Gastrocnemius medialis (tissue), 4 donors: ENCODE measurements around the gene SCUBE1. TPM values are rescaled to one million over a fixed set of nuclear protein-coding genes. Genes with fewer than 3 reads are reported as not detected.

Experiments used
- ATAC-seq, 2 donors: fragments of 150-250 bp; one replicate each; pipeline ENCODE4 v1.9.1; 2016
- DNase-seq, 2 donors: peaks; one replicate each; pipeline ENCODE4 v3.0.0-alpha.2; 2019
- H3K27ac ChIP-seq, 4 donors: fragments of 200-600 bp; sonication (generic); 1 replicate in 1 of 4; 2 replicates in 3 of 4; pipeline ENCODE4 v1.5.1; 2016 to 2018; ENCODE audit warnings: mild to moderate bottlenecking in 2 of 4, moderate library complexity in 1 of 4
- H3K27me3 ChIP-seq, 3 donors: fragments of 200-600 bp; sonication (generic) in 2 of 3; 1 replicate in 1 of 3; 2 replicates in 2 of 3; pipeline versions ENCODE4 v1.5.1 to v1.6.0; 2016 to 2019; ENCODE audit warnings: mild to moderate bottlenecking in 1 of 3, moderate library complexity in 1 of 3
- H3K36me3 ChIP-seq, 2 donors: fragments of 200-600 bp; sonication (generic) in 1 of 2; one replicate each; pipeline ENCODE4 v1.5.1; 2017 to 2018
- H3K4me1 ChIP-seq, 2 donors: fragments of 200-600 bp; sonication (generic) in 1 of 2; one replicate each; pipeline ENCODE4 v1.5.1; 2016 to 2017; ENCODE audit warnings: mild to moderate bottlenecking in 2 of 2
- H3K4me3 ChIP-seq, 4 donors: fragments of 200-600 bp; sonication (generic) in 3 of 4; 1 replicate in 1 of 4; 2 replicates in 3 of 4; pipeline ENCODE4 v1.5.1; 2016 to 2019; ENCODE audit warnings: mild to moderate bottlenecking in 2 of 4
- H3K9me3 ChIP-seq, 3 donors: fragments of 200-600 bp; sonication (generic) in 2 of 3; 1 replicate in 1 of 3; 2 replicates in 2 of 3; pipeline ENCODE4 v1.5.1; 2016 to 2019
- CTCF ChIP-seq, 5 experiments: fragments of 450-650 bp in 3 of 5; fragments of 200-600 bp in 2 of 5; sonication (generic) in 2 of 5; IDR thresholded peaks in 4 of 5; conservative IDR thresholded peaks in 1 of 5; 1 replicate in 4 of 5; 2 replicates in 1 of 5; pipeline ENCODE4 v1.5.1; 2016 to 2019; ENCODE audit warnings: antibody characterized with exemption in 5 of 5, mild to moderate bottlenecking in 3 of 5, moderate library complexity in 3 of 5
- POLR2A ChIP-seq, 2 donors: fragments of 450-650 bp; IDR thresholded peaks; one replicate each; pipeline ENCODE4 v1.6.1; 2017; ENCODE audit warnings: antibody characterized with exemption in 2 of 2, mild to moderate bottlenecking in 2 of 2, moderate library complexity in 2 of 2
- in situ Hi-C, 4 donors: fragments of 200-750 bp; cut with MboI; loops; one replicate each; pipeline versions ENCODE4 v1.15.0 to v1.8.0; 2017; ENCODE audit warnings: low sequenced_read_pairs in 4 of 4
- intact Hi-C: fragments of 100-400 bp; cut with DNase I; formaldehyde crosslinking; loops from one replicate; pipeline ENCODE4 v1.15.1; 2023; ENCODE audit warnings: low total_unique reads
- total RNA-seq, 4 donors: library from RNA; depleted of rRNA; stranded (reverse); fragments of >200 nt; gene quantifications; one replicate each; pipeline versions ENCODE4 v1.1.0 to v1.2.3, GENCODE V29; 2016

Gene SCUBE1
- total RNA-seq, 4 donors from 2014 or later: 0.20 to 0.55 (median 0.41) TPM

- Histone ChIP-seq H3K4me3 (no peak overlapping the region), H3K36me3 (no peaks in the 10 kb centered on the region), H3K27ac (no peak overlapping the region), H3K9me3 (no peaks in the 10 kb centered on the region), H3K4me1 (no peaks in the 10 kb centered on the region), H3K27me3 (peaks cover 0 to 6% (median 0%) of the 10 kb centered on the region in 3 donors)
- TF ChIP-seq CTCF (IDR thresholded peaks at IDR 0.05 in 4 of 5, conservative IDR thresholded peaks at IDR 0.05 in 1 of 5) (no peak), POLR2A (IDR thresholded peaks at IDR 0.05) (no peak)
- intact Hi-C loops (no loop called here), in situ Hi-C loops (loop anchor here in 3 of 4 donors (10.0 kb wide), 2 partner anchors 67 to 77 kb away; partner anchors contain the start of gene SCUBE1 (in 2 of the 3))
- ATAC-seq: no peak
- DNase-seq: no peak
Measured at GRCh38 chr22:43277987-43278601, 65.1 kb downstream of the SCUBE1 start.

GRCh38 chr22:43277091-43277490 is 66.1 kb downstream of the SCUBE1 start:
- Histone ChIP-seq H3K27me3 (no peaks in the 10 kb centered on the region), H3K4me1 (no peaks in the 10 kb centered on the region), H3K27ac (no peak overlapping the region), H3K4me3 (no peak overlapping the region), H3K36me3 (no peaks in the 10 kb centered on the region), H3K9me3 (no peaks in the 10 kb centered on the region)
- intact Hi-C loops: no loop called here
- TF ChIP-seq POLR2A (IDR thresholded peaks at IDR 0.05) (no peak), CTCF (IDR thresholded peaks at IDR 0.05 in 4 of 5, conservative IDR thresholded peaks at IDR 0.05 in 1 of 5) (no peak)
- in situ Hi-C loops: loop anchor here in 3 of 4 donors (10.0 kb wide), 2 partner anchors 68 to 78 kb away; partner anchors contain the start of gene SCUBE1 (in 2 of the 3)
- ATAC-seq: no peak
- DNase-seq: no peak

- Histone ChIP-seq H3K4me3 (no peak overlapping the region), H3K27me3 (no peaks in the 10 kb centered on the region), H3K27ac (no peak overlapping the region), H3K4me1 (no peaks in the 10 kb centered on the region), H3K9me3 (no peaks in the 10 kb centered on the region), H3K36me3 (no peaks in the 10 kb centered on the region)
- TF ChIP-seq POLR2A (IDR thresholded peaks at IDR 0.05): no peak
- no peak for TF ChIP-seq CTCF (IDR thresholded peaks at IDR 0.05 in 4 of 5, conservative IDR thresholded peaks at IDR 0.05 in 1 of 5)
- no peak for ATAC-seq
- intact Hi-C loops (no loop called here), in situ Hi-C loops (loop anchor here in 3 of 4 donors (10.0 kb wide), 2 partner anchors 68 to 78 kb away; partner anchors contain the start of gene SCUBE1 (in 2 of the 3))
- DNase-seq: no peak
Measured at GRCh38 chr22:43276321-43276720, 66.9 kb downstream of the SCUBE1 start.

- ATAC-seq (no peak), DNase-seq (no peak)
- intact Hi-C loops (loop anchor here (2.0 kb wide), 2 partner anchors 69 to 109 kb away; no protein-coding TSS in a partner anchor), in situ Hi-C loops (loop anchor here in 3 of 4 donors (10.0 kb wide), 2 partner anchors 69 to 79 kb away; partner anchors contain the start of gene SCUBE1 (in 2 of the 3))
- H3K4me3 ChIP-seq: no peak overlapping the region
- TF ChIP-seq POLR2A (IDR thresholded peaks at IDR 0.05) (no peak), CTCF (IDR thresholded peaks at IDR 0.05 in 4 of 5, conservative IDR thresholded peaks at IDR 0.05 in 1 of 5) (no peak)
- no peak overlapping the region for H3K27ac ChIP-seq
- no peaks in the 10 kb centered on the region for H3K9me3 ChIP-seq
- no peaks in the 10 kb centered on the region for H3K4me1 ChIP-seq
- H3K36me3 ChIP-seq: no peaks in the 10 kb centered on the region
- H3K27me3 ChIP-seq: no peaks in the 10 kb centered on the region
Measured at GRCh38 chr22:43275545-43276317, 67.4 kb downstream of the SCUBE1 start.
